Gastrocnemius medialis (tissue), 4 donors: ENCODE data around the gene PSMA1. TPM values are rescaled to one million over a fixed set of nuclear protein-coding genes. Genes with fewer than 3 reads are reported as not detected.

Source experiments
- ATAC-seq, 2 donors: fragments of 150-250 bp; one replicate each; pipeline ENCODE4 v1.9.1; 2016
- DNase-seq, 2 donors: peaks; one replicate each; pipeline ENCODE4 v3.0.0-alpha.2; 2019
- H3K27ac ChIP-seq, 4 donors: fragments of 200-600 bp; sonication (generic); 1 replicate in 1 of 4; 2 replicates in 3 of 4; pipeline ENCODE4 v1.5.1; 2016 to 2018; ENCODE audit warnings: mild to moderate bottlenecking in 2 of 4, moderate library complexity in 1 of 4
- H3K27me3 ChIP-seq, 3 donors: fragments of 200-600 bp; sonication (generic) in 2 of 3; 1 replicate in 1 of 3; 2 replicates in 2 of 3; pipeline versions ENCODE4 v1.5.1 to v1.6.0; 2016 to 2019; ENCODE audit warnings: mild to moderate bottlenecking in 1 of 3, moderate library complexity in 1 of 3
- H3K36me3 ChIP-seq, 2 donors: fragments of 200-600 bp; sonication (generic) in 1 of 2; one replicate each; pipeline ENCODE4 v1.5.1; 2017 to 2018
- H3K4me1 ChIP-seq, 2 donors: fragments of 200-600 bp; sonication (generic) in 1 of 2; one replicate each; pipeline ENCODE4 v1.5.1; 2016 to 2017; ENCODE audit warnings: mild to moderate bottlenecking in 2 of 2
- H3K4me3 ChIP-seq, 4 donors: fragments of 200-600 bp; sonication (generic) in 3 of 4; 1 replicate in 1 of 4; 2 replicates in 3 of 4; pipeline ENCODE4 v1.5.1; 2016 to 2019; ENCODE audit warnings: mild to moderate bottlenecking in 2 of 4
- H3K9me3 ChIP-seq, 3 donors: fragments of 200-600 bp; sonication (generic) in 2 of 3; 1 replicate in 1 of 3; 2 replicates in 2 of 3; pipeline ENCODE4 v1.5.1; 2016 to 2019
- POLR2A ChIP-seq, 2 donors: fragments of 450-650 bp; IDR thresholded peaks; one replicate each; pipeline ENCODE4 v1.6.1; 2017; ENCODE audit warnings: antibody characterized with exemption in 2 of 2, mild to moderate bottlenecking in 2 of 2, moderate library complexity in 2 of 2
- in situ Hi-C, 4 donors: fragments of 200-750 bp; cut with MboI; loops; one replicate each; pipeline versions ENCODE4 v1.15.0 to v1.8.0; 2017; ENCODE audit warnings: low sequenced_read_pairs in 4 of 4
- intact Hi-C: fragments of 100-400 bp; cut with DNase I; formaldehyde crosslinking; loops from one replicate; pipeline ENCODE4 v1.15.1; 2023; ENCODE audit warnings: low total_unique reads
- total RNA-seq, 4 donors: library from RNA; depleted of rRNA; stranded (reverse); fragments of >200 nt; gene quantifications; one replicate each; pipeline versions ENCODE4 v1.1.0 to v1.2.3, GENCODE V29; 2016
- TF ChIP-seq, protein P1 (sequence below), 5 experiments: fragments of 450-650 bp in 3 of 5; fragments of 200-600 bp in 2 of 5; sonication (generic) in 2 of 5; IDR thresholded peaks in 4 of 5; conservative IDR thresholded peaks in 1 of 5; 1 replicate in 4 of 5; 2 replicates in 1 of 5; pipeline ENCODE4 v1.5.1; 2016 to 2019; ENCODE audit warnings: antibody characterized with exemption in 5 of 5, mild to moderate bottlenecking in 3 of 5, moderate library complexity in 3 of 5

The PSMA1 gene
- total RNA-seq, 4 donors from 2014 or later: 202 to 215 (median 206) TPM

DNA sequence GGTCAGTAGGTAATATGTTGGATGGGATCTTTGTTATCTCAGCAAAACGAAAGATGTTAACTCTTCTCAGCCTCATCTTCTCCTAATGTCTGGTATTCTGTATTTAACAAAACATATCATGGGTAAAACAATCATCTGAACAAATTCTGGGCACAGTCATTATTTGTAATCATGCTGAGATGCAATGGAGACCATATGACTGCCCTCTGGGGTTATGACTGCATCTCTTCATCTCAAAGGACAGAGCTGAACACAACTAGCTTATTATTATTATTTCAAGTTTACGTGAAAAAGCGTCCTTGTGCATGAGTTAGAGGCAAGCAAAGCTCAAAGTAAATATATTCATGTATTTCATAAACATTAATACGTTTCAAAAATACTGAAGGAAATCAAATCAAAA lies 29.7 kb upstream of the PSMA1 start:
- intact Hi-C loops (no loop called here), in situ Hi-C loops (loop anchor here in 1 of 4 donors (25.0 kb wide), 1 partner anchor 337 kb away; the partner anchor contains the start of gene CYP2R1)
- ATAC-seq (no peak), DNase-seq (no peak)
- Histone ChIP-seq H3K4me1 (no peaks in the 10 kb centered on the region), H3K36me3 (no peaks in the 10 kb centered on the region), H3K9me3 (no peaks in the 10 kb centered on the region), H3K27ac (no peak overlapping the region), H3K27me3 (no peaks in the 10 kb centered on the region), H3K4me3 (no peak overlapping the region)
- no peak for TF ChIP-seq POLR2A (IDR thresholded peaks at IDR 0.05)
- TF ChIP-seq, protein P1, sequence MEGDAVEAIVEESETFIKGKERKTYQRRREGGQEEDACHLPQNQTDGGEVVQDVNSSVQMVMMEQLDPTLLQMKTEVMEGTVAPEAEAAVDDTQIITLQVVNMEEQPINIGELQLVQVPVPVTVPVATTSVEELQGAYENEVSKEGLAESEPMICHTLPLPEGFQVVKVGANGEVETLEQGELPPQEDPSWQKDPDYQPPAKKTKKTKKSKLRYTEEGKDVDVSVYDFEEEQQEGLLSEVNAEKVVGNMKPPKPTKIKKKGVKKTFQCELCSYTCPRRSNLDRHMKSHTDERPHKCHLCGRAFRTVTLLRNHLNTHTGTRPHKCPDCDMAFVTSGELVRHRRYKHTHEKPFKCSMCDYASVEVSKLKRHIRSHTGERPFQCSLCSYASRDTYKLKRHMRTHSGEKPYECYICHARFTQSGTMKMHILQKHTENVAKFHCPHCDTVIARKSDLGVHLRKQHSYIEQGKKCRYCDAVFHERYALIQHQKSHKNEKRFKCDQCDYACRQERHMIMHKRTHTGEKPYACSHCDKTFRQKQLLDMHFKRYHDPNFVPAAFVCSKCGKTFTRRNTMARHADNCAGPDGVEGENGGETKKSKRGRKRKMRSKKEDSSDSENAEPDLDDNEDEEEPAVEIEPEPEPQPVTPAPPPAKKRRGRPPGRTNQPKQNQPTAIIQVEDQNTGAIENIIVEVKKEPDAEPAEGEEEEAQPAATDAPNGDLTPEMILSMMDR (IDR thresholded peaks at IDR 0.05 in 4 of 5, conservative IDR thresholded peaks at IDR 0.05 in 1 of 5): no peak

DNA sequence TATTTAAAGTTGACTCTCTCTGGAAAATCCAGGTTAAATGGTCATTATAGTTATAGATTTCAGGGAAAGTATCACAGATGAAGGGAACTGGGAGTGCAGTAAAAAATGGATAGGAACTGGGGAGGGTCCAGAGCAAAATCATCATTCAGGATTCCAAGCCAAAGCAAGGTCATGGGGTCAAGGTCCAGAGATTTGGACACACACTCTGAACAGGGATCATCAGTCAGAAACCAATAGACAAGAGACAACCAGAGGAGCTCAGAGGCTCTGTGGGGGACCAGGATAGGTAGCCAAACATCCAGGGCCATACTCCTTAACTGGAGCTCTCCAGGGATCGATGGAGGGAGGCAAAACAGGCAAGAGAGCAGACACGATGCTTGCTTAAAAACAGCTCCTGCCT lies 27.3 kb upstream of the PSMA1 start:
- no peaks in the 10 kb centered on the region for H3K36me3 ChIP-seq
- DNase-seq (no peak), ATAC-seq (no peak)
- no peaks in the 10 kb centered on the region for H3K4me1 ChIP-seq
- H3K4me3 ChIP-seq: no peak overlapping the region
- H3K9me3 ChIP-seq: no peaks in the 10 kb centered on the region
- H3K27ac ChIP-seq: no peak overlapping the region
- intact Hi-C loops (no loop called here), in situ Hi-C loops (loop anchor here in 1 of 4 donors (25.0 kb wide), 1 partner anchor 340 kb away; the partner anchor contains the start of gene CYP2R1)
- H3K27me3 ChIP-seq: no peaks in the 10 kb centered on the region
- TF ChIP-seq, protein P1 (IDR thresholded peaks at IDR 0.05 in 4 of 5, conservative IDR thresholded peaks at IDR 0.05 in 1 of 5): no peak
- TF ChIP-seq POLR2A (IDR thresholded peaks at IDR 0.05): no peak

DNA sequence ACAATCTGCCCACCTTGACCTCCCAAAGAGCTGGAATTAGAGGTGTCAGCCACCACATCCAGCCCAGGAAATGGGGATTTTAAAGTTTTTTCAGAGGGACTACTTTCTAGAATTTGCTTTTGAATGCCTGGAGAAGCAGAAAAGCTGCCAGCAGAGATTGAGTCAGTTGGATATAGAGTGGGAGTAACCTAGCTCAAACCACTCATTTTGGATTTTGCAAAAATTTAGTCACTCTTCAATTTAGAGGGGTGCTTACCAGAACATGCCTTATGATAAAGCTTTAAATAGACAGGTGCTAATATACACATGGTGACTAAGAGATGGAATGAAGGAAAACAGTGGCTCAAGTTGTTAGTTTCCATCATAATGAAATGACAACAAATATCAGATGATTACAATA lies 26.5 kb upstream of the PSMA1 start:
- Histone ChIP-seq H3K27me3 (no peaks in the 10 kb centered on the region), H3K4me1 (no peaks in the 10 kb centered on the region), H3K36me3 (no peaks in the 10 kb centered on the region), H3K27ac (no peak overlapping the region), H3K4me3 (no peak overlapping the region), H3K9me3 (no peaks in the 10 kb centered on the region)
- TF ChIP-seq, protein P1 (IDR thresholded peaks at IDR 0.05 in 4 of 5, conservative IDR thresholded peaks at IDR 0.05 in 1 of 5): no peak
- no peak for TF ChIP-seq POLR2A (IDR thresholded peaks at IDR 0.05)
- DNase-seq (no peak), ATAC-seq (no peak)
- in situ Hi-C loops: loop anchor here in 1 of 4 donors (25.0 kb wide), 1 partner anchor 341 kb away; the partner anchor contains the start of gene CYP2R1
- intact Hi-C loops: no loop called here

DNA sequence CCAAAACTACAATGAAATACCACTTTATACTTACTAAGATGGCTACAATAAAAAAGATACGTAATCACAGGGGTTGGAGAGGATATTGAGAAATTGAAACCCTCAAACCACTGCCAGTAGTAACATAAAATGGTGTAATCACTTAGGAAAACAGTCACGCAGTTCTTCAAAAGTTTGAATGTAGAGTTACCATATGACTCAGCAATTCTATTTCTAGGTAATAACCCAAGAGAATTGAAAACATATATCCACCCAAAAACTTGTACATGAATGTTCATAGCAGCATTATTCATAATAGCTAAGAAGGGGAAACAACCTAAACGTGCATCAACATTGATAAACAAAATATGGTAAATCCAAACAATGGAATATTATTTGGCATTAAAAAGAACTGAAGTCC lies 24.4 kb upstream of the PSMA1 start:
- no peak for TF ChIP-seq POLR2A (IDR thresholded peaks at IDR 0.05)
- TF ChIP-seq, protein P1 (IDR thresholded peaks at IDR 0.05 in 4 of 5, conservative IDR thresholded peaks at IDR 0.05 in 1 of 5): no peak
- Histone ChIP-seq H3K36me3 (no peaks in the 10 kb centered on the region), H3K27ac (no peak overlapping the region), H3K4me3 (no peak overlapping the region), H3K9me3 (no peaks in the 10 kb centered on the region), H3K4me1 (no peaks in the 10 kb centered on the region), H3K27me3 (no peaks in the 10 kb centered on the region)
- DNase-seq (no peak), ATAC-seq (no peak)
- in situ Hi-C loops: loop anchor here in 1 of 4 donors (25.0 kb wide), 1 partner anchor 343 kb away; the partner anchor contains the start of gene CYP2R1
- intact Hi-C loops: no loop called here

DNA sequence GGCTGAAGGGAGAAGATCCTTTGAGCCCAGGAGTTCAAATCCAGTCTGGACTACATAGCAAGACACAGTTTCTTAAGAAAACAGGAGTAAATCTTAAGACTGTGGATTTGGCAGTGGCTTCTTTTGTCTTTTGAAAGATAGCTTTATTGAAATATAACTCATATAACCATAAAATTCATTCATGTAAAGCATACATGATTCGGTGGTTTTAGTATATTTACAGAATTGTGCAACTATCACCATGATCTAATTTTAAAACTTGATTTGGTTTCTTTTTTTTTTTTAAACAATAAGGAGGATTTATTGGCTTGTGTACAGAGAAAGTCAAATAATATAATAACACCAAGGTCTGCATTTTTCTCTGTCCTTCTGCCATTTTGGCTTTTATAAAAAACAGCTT lies 23.1 kb upstream of the PSMA1 start:
- no peak overlapping the region for H3K4me3 ChIP-seq
- DNase-seq: no peak
- no peaks in the 10 kb centered on the region for H3K4me1 ChIP-seq
- ATAC-seq: no peak
- H3K9me3 ChIP-seq: no peaks in the 10 kb centered on the region
- no peaks in the 10 kb centered on the region for H3K27me3 ChIP-seq
- intact Hi-C loops: no loop called here
- no peak overlapping the region for H3K27ac ChIP-seq
- H3K36me3 ChIP-seq: no peaks in the 10 kb centered on the region
- TF ChIP-seq, protein P1 (IDR thresholded peaks at IDR 0.05 in 4 of 5, conservative IDR thresholded peaks at IDR 0.05 in 1 of 5): no peak
- TF ChIP-seq POLR2A (IDR thresholded peaks at IDR 0.05): no peak
- in situ Hi-C loops: loop anchor here in 1 of 4 donors (25.0 kb wide), 1 partner anchor 344 kb away; the partner anchor contains the start of gene CYP2R1
